CD4-positive, alpha-beta T cell (primary cell): Measurements from ENCODE around the gene RWDD1. TPM values are rescaled to one million over a fixed set of nuclear protein-coding genes. Genes with fewer than 3 reads are reported as not detected.

ENCODE experiments used
- ATAC-seq: fragments of 200-7000 bp; cut with Tn5 transposase; one replicate; pipeline ENCODE4 v1.10.0; 2022; ENCODE audit warnings: mild to moderate bottlenecking; ENCODE audit not compliant: poor library complexity
- CTCF ChIA-PET: fragments of 350-600 bp; sonication (Branson Sonifier 250); formaldehyde crosslinking; loops from one replicate; lab custom pipeline; 2021; ENCODE audit warnings: antibody characterized with exemption, inconsistent platforms; lab: Charles Lee
- POLR2A ChIA-PET: fragments of 350-600 bp; sonication (Branson Sonifier 250); formaldehyde crosslinking; loops from one replicate; lab custom pipeline; 2021; ENCODE audit warnings: antibody characterized with exemption, inconsistent platforms; lab: Charles Lee
- DNase-seq, 14 experiments: peaks; one replicate each; pipeline ENCODE4 v3.0.0-alpha.2; 2013 to 2020; ENCODE audit warnings: mixed read lengths in 2 of 14
- H3K27ac ChIP-seq, 2 donors: one replicate each; pipeline versions ENCODE4 v1.5.1 to v1.7.0; 2013; ENCODE audit warnings: low read length in 2 of 2, low read depth in 1 of 2, mild to moderate bottlenecking in 1 of 2
- H3K27me3 ChIP-seq, 2 experiments: 1 replicate in 1 of 2; 2 replicates in 1 of 2; pipeline versions ENCODE4 v1.6.1 to v1.7.0; 2013; ENCODE audit warnings: low read length in 2 of 2, control low read depth in 1 of 2, mild to moderate bottlenecking in 1 of 2, moderate library complexity in 1 of 2; ENCODE audit not compliant: insufficient read depth in 2 of 2, control insufficient read depth in 1 of 2
- H3K36me3 ChIP-seq: one replicate; pipeline ENCODE4 v1.6.1; 2013; ENCODE audit warnings: low read length, control low read depth; ENCODE audit not compliant: insufficient read depth
- H3K4me1 ChIP-seq: one replicate; pipeline ENCODE4 v1.6.1; 2013; ENCODE audit warnings: low read length, control low read depth; ENCODE audit not compliant: insufficient read depth
- H3K4me3 ChIP-seq: one replicate; pipeline ENCODE4 v1.5.1; 2013; ENCODE audit warnings: mild to moderate bottlenecking, low read length, moderate library complexity
- H3K9me3 ChIP-seq, 2 experiments: 1 replicate in 1 of 2; 2 replicates in 1 of 2; pipeline versions ENCODE4 v1.6.1 to v1.7.0; 2013; ENCODE audit warnings: low read length in 2 of 2, mild to moderate bottlenecking in 2 of 2, control low read depth in 1 of 2, moderate library complexity in 1 of 2; ENCODE audit not compliant: control insufficient read depth in 1 of 2, insufficient read depth in 1 of 2
- H3K27ac Mint-ChIP-seq: one replicate; pipeline ENCODE4 v1.8.0; 2020; ENCODE audit warnings: mixed read lengths
- H3K27me3 Mint-ChIP-seq: one replicate; pipeline ENCODE4 v1.8.0; 2021; ENCODE audit warnings: mixed read lengths
- H3K36me3 Mint-ChIP-seq: one replicate; pipeline ENCODE4 v1.8.0; 2021; ENCODE audit warnings: low read depth, mixed read lengths
- H3K4me1 Mint-ChIP-seq: one replicate; pipeline ENCODE4 v1.8.0; 2021; ENCODE audit warnings: low read depth, mixed read lengths
- H3K4me3 Mint-ChIP-seq: one replicate; pipeline ENCODE4 v1.8.0; 2020; ENCODE audit warnings: mild to moderate bottlenecking, mixed read lengths
- H3K9me3 Mint-ChIP-seq: one replicate; pipeline ENCODE4 v1.8.0; 2020; ENCODE audit warnings: mixed read lengths
- CTCF ChIP-seq: fragments of 200-600 bp; IDR thresholded peaks from one replicate; pipeline ENCODE4 v1.8.0; 2022; ENCODE audit warnings: antibody characterized with exemption, mild to moderate bottlenecking
- intact Hi-C, 2 experiments: fragments of 100-400 bp; cut with DNase I in 1 of 2; cut with micrococcal nuclease in 1 of 2; formaldehyde crosslinking; loops; one replicate each; pipeline versions ENCODE4 v1.15.1 to v1.9.0; 2023 to 2025; cut with DNase I, micrococcal nuclease
- total RNA-seq, 174 experiments: library from RNA in 2 of 174; stranded (reverse) in 2 of 174; gene quantifications; one replicate each; pipeline ENCODE4 v1.2.3 and lab custom pipeline; 2021 to 2026

Gene RWDD1
- total RNA-seq, 2 experiments from 2014 or later = 60.3 to 60.5 TPM

- peak overlapping the region; percentile 90 for H3K4me3 ChIP-seq
- DNase-seq = peak in 4 of 14 experiments; percentile 9 to 30 (median 18)
- H3K4me1 ChIP-seq = peaks cover 11% of the 10 kb centered on the region
- Mint-ChIP-seq H3K4me1 (peaks cover 63% of the 10 kb centered on the region), H3K27ac (peak overlapping the region; percentile 97), H3K9me3 (no peaks in the 10 kb centered on the region), H3K36me3 (peaks cover 45% of the 10 kb centered on the region), H3K4me3 (peak overlapping the region; percentile 95), H3K27me3 (no peaks in the 10 kb centered on the region)
- peaks cover 26% of the 10 kb centered on the region for H3K36me3 ChIP-seq
- H3K27me3 ChIP-seq = no peaks in the 10 kb centered on the region
- intact Hi-C loops = loop anchor here (5.0 kb wide), 2 partner anchors 95 to 470 kb away; partner anchors contain the start of genes ZUP1 (in 2 of the 2) and NT5DC1 (in 1 of the 2)
- CTCF ChIA-PET = interaction anchor here (0.7 to 2.6 kb wide), 7 partner anchors 11 to 471 kb away, joined by 3 to 10 read pairs (median 6); partner anchors contain the start of genes NT5DC1 and TSPYL1
- TF ChIP-seq CTCF = no peak
- ATAC-seq = no peak
- H3K27ac ChIP-seq = no peak overlapping the region
- no peaks in the 10 kb centered on the region for H3K9me3 ChIP-seq
- POLR2A ChIA-PET = interaction anchor here (0.9 to 3.4 kb wide), 11 partner anchors 8 to 471 kb away, joined by 3 to 121 read pairs (median 15); partner anchors contain the start of genes KPNA5, NT5DC1, TSPYL1 and TSPYL4
Measured at GRCh38 chr6:116572162-116572561, 858 bp downstream of the RWDD1 start.

DNA sequence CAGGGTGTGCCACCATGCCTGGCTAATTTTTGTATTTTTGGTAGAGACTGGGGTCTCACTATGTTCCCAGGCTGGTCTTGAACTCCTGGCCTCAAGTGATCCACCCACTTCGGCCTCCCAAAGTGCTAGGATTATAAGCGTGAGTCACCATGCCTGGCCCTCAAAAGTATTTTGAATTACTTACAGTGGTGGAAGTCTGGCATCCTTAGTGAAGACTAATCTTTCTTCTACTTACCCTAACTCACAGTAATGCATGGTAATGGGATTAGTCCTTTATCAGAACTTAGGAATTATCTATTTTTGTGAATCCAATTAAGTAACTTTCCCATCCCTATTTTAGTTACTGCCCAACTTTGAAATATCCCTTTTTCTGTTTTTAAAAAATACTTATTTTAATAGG lies 3.9 kb downstream of the RWDD1 start:
- Mint-ChIP-seq H3K27ac (no peak overlapping the region), H3K36me3 (peaks cover 68% of the 10 kb centered on the region), H3K4me3 (no peak overlapping the region), H3K9me3 (no peaks in the 10 kb centered on the region), H3K27me3 (no peaks in the 10 kb centered on the region), H3K4me1 (peaks cover 70% of the 10 kb centered on the region)
- H3K9me3 ChIP-seq = no peaks in the 10 kb centered on the region
- ChIA-PET POLR2A (no interaction called here), CTCF (no interaction called here)
- H3K4me3 ChIP-seq = no peak overlapping the region
- DNase-seq = no peak
- ATAC-seq = no peak
- TF ChIP-seq CTCF = no peak
- H3K4me1 ChIP-seq = peaks cover 11% of the 10 kb centered on the region
- intact Hi-C loops = no loop called here
- peaks cover 27% of the 10 kb centered on the region for H3K36me3 ChIP-seq
- H3K27me3 ChIP-seq = no peaks in the 10 kb centered on the region
- H3K27ac ChIP-seq = no peak overlapping the region

DNA sequence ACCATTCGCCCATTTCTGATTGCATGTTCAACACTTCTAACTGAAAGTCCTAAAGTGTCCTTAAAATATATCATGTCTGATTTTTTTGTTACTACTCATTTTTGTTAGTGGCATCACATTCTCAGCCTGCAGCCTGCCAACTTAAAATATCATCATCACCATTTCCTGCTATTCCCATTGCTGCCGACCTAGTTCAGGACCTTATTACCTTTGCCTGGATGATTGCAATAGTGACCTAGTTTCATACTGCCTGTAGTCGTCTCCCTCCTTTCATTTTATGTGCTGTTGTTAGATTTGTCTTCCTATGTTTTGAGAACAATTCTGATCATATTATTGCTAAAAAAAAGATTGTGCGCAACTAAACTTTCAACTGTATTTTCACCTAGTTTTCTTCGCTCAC lies 6.2 kb downstream of the RWDD1 start:
- Mint-ChIP-seq H3K27me3 (no peaks in the 10 kb centered on the region), H3K27ac (no peak overlapping the region), H3K9me3 (no peaks in the 10 kb centered on the region), H3K4me1 (peaks cover 60% of the 10 kb centered on the region), H3K36me3 (peaks cover 64% of the 10 kb centered on the region), H3K4me3 (no peak overlapping the region)
- Histone ChIP-seq H3K9me3 (no peaks in the 10 kb centered on the region), H3K36me3 (peaks cover 38% of the 10 kb centered on the region), H3K27me3 (no peaks in the 10 kb centered on the region), H3K27ac (no peak overlapping the region), H3K4me3 (no peak overlapping the region), H3K4me1 (peaks cover 6% of the 10 kb centered on the region)
- CTCF ChIA-PET = no interaction called here
- intact Hi-C loops = no loop called here
- ATAC-seq = no peak
- no peak for DNase-seq
- POLR2A ChIA-PET = no interaction called here
- no peak for TF ChIP-seq CTCF
